HG02884 (cell line): ENCODE measurements around the gene CD276.
"Not testable (repeated sequence)": the region's sequence is repeated elsewhere in the genome, so short reads cannot be mapped to it uniquely, and the experiment has no call there.

Source experiments
- ATAC-seq: cut with Tn5 transposase; IDR thresholded peaks from one replicate; pipeline ENCODE4 v1.9.1; 2021; ENCODE audit warnings: mild to moderate bottlenecking, moderate library complexity; ENCODE audit not compliant: unreplicated experiment

The CD276 gene

DNA sequence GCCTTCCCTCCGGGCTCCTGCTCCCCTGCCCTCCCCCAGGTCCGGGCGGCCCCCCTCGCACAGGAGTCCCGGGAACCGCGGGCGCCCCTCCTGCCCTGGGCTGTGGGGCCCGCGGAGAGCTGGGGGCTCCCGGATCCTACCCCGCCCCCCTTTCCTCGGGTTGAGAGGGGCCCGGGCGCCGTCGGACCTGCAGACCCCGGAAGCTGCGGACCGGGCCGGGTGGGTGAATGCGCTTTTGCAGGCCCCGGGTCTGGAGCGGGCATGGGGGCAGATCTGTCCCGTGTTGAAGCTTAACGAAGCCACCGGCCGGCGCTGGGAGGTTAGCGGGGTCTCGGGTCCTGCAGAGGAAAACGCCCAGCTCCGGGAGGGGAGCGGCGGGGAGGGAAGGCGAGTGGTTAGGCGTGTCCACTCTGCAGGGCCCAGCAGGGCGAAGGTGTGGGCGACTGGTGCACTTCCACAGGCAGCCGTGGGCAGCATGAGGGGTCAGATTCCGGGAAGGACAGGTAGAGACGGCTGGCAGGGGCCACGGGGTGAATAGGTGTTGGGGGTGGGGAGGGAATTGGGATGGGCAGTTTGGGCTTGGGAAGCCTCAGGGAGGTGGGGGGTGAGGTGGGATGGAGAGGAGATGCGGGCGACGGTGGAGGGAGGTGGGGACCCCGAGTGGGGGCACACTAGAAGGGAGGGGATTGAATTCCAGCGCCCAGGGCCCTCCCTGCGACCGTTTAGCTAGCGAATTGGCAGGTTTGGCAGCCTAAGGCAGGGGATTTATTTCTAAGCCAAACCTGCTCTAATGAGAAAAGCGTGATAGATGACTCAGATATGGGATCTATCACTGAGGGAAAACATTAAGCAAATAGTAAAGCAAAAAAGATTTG is 635 bp downstream of the CD276 start:
- no peak for ATAC-seq

DNA sequence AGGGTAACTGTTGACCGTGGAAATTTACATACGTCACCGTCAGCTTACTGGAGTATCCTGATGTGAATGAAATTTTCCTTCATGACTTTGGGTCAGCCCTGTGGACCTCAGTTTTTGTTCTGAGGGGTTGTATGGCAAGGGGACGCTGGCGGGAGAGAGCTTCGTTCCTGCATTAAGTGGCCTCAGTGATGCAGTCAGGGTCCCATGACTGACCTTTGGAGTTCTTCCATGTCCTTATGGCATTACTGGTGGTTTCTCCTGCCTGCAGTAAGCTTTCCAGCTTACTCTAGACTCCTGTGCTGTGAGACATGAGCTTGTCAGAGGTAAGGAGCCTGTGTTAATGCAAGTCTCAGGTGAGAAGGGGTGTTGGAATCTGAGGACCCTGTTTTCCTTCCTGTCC is 1.8 kb downstream of the CD276 start:
- ATAC-seq, result no peak

DNA sequence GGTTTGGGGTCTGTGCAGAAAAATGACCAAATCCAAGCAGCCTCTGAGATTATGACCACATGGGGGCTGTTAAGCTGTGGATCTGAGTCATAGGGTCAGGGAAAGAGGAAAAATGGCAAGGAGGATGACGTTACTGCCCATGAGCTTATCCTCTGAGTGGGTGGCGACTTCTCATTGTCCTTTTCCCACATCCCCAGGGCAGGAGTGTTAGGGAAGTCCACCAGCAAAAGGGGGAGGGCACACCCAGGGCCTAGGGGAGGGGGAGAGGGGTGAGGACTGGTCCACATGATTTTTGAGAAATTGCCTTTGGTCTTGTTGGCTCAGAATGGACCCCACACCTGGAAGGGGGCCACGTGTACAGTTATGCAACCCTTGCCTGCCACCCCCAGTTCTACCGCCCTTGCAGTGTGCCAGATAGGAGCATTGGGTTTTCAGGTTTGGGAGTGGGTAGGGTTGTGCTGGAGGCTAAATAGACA is 2.6 kb downstream of the CD276 start:
- ATAC-seq, result no peak

DNA sequence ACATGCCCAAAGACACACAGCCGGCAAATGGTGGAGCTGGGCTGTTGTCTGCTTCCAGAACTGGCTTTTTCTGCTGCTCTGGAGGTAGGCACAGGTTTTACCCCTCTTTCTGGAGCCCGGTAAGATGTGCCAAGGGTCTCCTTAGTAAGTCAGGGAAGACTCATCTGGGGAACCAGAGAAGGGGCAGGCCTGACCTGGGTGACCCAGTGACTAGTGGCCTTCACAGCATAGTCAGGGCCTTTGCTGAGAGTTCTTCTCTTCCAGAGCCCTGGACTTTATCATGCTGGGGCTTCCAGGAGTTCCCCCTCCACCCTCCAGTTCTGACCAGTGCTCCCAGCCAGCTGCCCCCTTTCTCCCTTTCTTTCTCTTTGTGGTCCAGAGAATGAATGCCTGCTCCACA is 3.2 kb downstream of the CD276 start:
- ATAC-seq, result no peak

DNA sequence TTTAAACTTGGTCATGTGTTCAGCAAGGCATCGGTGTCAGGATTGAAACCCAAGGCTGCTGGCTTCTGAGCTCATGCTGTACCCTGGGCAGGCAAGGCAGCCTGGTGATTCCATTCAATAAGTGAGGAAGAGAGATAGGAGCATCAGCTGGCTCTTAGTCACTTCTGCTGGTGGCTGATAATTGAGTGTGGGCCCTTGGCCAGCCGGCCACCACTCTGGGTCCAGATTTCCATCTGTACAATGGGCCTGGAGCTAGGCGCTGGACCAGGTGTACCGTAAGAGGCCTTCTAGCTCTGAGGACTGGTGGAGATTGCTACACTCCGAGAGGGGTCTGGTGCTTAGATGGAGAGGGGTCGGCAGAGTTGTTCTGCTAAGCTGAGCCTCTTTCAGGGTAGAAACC is 4.3 kb downstream of the CD276 start:
- ATAC-seq, result no peak

DNA sequence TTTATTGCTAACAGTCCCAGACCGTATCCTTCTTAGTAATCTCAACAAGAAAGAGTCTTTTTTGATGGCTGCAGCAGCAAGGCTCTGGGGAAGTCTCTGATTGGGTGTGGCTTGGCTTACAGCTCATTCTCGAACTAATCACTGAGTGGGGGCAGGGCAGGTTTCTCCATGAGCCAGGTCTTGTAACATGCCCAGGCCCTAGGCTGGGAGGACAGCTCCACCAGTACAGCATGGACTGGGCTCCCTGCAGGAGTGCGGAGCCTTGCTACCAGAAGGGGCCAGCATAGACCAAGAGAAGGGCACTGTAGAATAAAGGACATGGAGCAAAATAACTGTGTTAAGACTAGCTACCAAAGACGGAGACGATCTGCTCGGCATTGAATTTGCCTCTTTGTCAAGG is 7.2 kb downstream of the CD276 start:
- no peak for ATAC-seq

DNA sequence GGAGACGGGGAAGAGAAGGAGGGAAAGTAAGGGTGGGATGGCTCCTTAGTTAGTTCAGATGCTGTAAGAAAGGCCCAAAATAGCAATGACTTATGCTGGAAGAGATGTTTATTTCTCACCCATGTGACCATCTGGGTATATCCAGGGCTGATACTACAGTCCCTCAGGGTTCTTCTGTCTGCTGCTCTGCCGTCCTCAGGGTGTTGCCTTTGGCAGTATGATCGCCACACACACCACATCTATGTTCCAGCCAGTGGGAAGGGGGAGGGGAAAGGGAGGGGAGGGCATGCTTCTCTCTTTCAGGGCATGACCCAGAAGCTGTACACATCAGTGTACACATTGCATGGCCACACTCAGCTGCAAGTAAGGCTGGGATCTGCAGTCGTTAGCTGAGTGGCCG is 10.2 kb downstream of the CD276 start:
- ATAC-seq, result no peak

DNA sequence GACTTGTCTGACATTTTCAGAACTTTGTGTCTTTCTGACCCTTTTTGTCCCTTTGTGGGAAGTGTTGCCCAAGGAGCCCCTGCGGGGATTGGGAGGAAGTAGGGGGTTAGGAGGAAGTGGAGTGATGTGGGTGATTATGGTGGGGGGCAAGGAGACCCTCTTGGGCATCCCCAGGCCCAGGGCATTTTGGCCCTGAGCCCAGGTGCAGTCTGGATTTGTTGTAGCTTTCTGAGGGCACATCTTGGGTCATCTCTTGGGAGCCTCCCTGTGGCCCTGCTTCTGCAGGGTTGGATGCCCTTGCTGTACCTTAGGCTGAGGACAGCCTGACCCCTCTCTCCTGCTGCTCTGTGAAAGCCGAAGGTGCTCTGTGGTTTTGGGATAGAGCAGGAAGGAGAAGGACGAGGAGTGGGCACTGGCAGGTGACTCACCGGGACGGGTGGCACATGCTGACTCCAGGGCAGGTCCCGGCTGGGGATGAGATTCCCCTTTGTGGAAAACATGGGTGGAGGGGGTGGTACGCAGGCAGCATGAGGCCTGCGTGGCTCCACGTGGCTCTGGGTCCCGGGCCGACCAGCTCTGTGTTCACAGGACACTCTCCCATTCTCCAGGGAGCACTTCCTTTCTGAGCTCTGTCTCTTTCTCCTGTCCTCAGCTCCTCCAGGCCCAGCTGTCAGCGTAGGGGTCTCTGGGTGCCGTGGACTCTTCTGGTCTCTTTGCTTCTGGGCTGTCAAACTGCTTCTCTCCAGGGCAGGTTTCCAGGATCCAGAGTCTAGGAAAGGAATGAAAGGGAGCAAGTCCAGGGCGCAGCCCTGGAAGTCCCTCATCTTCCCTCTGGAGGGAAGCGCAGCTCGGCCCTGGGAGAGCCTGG is 11.8 kb downstream of the CD276 start:
- ATAC-seq, result no peak

DNA sequence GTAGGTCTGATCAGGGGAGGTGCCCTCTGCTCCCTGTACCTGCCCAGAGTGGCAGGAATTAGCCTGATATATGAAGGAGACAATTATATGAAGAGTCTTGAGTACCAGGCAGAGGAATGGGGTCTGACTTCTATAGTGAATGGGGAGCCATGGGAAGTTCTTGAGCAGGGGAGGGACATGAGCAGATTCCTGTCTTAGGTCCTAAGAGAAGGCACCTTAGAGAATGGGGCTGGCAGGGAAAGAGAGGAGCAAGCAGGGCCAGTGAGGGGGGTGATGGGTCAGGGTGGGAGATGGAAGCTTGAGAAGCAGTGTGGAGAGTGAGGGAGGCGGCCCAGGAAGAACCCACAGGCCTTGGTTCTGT is 12.4 kb downstream of the CD276 start:
- ATAC-seq, result peak; percentile 9

DNA sequence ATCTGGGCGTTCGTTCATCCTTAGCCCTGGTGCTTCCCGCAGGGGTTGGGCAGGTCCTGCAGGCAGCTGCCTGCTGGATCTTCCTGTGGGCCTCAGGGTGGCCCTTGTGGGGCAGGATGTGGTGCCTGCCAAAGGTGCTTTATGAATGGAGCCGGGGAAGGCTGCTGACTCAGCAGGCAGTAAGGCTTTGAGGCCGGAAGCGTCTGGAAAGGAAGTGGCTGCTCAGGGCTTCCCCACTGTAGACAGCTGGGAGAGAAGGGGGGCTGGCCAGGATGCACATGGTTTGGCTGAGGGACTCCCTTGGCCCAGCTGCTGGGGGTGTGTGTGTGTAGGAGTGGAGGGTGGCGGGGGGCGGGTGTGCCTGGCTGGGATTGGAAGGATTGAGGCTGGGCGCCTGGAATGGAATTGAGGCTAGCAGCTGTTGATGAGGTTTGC is 12.9 kb downstream of the CD276 start:
- peak; percentile 77 for ATAC-seq

DNA sequence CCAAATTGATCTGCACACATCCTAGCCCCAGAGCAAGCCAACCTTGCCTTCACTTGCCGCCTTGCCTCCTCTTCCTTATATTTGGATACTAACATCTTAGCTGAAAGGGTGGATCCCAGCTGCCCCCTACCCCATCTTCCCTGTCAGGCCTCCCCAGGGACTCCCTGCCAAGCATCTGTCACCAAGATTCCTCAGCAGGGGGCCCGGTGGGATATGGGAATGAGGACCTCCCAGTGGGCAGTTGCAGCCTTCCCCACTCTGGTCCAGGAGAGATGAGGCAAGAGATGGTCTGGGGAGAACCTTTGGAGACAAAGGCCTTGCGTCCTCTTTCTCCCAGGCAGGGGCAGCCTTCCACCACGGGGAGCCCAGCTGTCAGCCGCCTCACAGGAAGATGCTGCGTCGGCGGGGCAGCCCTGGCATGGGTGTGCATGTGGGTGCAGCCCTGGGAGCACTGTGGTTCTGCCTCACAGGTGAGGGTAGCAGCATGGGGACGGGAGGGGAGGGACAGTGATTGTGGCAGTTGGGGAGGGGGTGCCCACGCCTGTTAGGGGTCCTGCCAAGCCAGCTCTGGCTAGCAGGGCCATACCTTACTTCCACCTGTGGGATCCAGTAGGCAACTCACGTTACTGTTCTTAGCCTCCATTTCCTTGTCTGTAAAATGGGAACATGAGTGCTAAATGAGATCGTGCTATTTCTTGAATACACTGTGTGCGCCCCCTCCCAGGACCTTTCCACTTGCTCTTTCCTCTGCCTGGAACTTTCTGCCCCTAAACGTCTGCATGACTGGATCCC is 15.3 kb downstream of the CD276 start:
- no peak for ATAC-seq

DNA sequence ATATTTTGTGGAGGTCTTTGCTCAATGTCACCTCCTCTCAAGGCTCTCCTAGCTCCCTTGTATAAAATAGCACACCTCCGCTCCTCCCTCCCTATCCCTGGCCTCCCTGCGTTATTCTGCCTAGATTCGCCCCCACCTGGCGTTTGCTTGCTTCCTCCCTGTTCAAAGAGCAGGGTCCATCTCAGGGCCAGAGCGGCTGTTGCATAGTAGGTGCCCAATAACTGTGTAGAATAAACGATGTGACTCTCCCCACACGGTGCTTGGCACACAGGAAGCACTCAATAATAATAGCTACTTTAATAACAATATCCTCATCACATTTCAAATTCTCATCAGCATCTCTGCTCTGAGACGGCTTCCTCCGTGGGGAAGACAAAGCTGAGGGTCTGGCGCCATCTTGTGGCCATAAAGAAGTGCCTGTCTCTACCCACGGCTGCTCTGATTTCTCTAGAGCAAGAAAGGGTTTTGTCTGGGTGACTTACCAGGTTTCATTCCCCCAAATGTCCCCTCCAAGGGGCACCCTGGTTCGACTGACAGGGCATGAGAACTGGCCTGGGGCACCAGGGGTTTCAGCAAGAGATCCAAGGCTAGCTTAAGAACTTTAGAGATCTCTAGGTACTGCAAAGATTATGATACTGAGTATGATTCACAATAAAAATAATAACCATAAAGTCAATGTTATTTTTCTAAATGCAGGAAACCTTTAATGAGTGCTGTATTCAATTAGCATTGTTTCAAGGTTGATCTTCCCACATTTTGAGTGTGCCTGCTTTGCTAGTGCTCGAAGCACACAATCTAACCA is 16.1 kb downstream of the CD276 start:
- no peak for ATAC-seq

DNA sequence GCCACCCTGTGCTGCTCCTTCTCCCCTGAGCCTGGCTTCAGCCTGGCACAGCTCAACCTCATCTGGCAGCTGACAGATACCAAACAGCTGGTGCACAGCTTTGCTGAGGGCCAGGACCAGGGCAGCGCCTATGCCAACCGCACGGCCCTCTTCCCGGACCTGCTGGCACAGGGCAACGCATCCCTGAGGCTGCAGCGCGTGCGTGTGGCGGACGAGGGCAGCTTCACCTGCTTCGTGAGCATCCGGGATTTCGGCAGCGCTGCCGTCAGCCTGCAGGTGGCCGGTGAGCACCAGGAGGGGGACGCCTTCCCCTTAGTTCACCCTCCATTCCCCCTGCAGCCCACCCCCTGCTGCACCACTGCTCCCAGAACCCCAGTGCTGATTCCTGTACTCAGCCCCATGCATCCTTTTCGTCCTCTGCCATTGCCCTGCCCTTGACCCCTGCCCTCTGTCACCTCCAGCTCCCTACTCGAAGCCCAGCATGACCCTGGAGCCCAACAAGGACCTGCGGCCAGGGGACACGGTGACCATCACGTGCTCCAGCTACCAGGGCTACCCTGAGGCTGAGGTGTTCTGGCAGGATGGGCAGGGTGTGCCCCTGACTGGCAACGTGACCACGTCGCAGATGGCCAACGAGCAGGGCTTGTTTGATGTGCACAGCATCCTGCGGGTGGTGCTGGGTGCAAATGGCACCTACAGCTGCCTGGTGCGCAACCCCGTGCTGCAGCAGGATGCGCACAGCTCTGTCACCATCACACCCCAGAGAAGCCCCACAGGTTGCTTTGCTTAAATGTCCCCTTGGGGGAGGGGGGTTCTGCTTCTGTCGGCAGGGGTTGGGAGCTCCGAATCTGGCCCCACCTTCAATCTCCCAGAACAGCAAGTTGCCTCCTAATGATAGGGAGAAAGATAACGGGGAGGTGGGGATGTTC is 18.4 kb downstream of the CD276 start:
- ATAC-seq, result not testable (repeated sequence)

DNA sequence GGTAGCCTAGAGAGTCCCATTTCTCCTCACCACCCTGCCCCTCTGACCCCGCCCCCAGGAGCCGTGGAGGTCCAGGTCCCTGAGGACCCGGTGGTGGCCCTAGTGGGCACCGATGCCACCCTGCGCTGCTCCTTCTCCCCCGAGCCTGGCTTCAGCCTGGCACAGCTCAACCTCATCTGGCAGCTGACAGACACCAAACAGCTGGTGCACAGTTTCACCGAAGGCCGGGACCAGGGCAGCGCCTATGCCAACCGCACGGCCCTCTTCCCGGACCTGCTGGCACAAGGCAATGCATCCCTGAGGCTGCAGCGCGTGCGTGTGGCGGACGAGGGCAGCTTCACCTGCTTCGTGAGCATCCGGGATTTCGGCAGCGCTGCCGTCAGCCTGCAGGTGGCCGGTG is 19.4 kb downstream of the CD276 start:
- ATAC-seq, result not testable (repeated sequence)

DNA sequence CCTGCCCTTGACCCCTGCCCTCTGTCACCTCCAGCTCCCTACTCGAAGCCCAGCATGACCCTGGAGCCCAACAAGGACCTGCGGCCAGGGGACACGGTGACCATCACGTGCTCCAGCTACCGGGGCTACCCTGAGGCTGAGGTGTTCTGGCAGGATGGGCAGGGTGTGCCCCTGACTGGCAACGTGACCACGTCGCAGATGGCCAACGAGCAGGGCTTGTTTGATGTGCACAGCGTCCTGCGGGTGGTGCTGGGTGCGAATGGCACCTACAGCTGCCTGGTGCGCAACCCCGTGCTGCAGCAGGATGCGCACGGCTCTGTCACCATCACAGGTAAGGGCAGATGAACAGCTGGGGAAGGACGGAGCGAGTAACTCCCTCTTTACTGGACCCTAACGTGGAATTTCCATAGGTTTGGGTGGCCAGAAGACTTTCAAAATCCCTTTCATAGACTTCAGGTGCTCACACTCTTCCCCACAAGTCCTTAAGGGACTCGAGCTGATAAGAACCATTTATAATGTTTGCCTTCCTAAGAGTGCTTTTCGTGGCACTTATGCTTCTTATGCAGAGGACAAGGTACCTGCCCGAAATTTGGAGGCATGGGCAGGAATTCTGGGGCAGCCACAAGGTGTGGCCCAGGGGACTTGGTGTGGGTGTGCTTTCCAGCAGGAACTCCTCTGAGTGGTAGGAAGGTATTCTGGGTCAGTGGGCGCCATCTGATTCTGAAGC is 20.1 kb downstream of the CD276 start:
- not testable (repeated sequence) for ATAC-seq

DNA sequence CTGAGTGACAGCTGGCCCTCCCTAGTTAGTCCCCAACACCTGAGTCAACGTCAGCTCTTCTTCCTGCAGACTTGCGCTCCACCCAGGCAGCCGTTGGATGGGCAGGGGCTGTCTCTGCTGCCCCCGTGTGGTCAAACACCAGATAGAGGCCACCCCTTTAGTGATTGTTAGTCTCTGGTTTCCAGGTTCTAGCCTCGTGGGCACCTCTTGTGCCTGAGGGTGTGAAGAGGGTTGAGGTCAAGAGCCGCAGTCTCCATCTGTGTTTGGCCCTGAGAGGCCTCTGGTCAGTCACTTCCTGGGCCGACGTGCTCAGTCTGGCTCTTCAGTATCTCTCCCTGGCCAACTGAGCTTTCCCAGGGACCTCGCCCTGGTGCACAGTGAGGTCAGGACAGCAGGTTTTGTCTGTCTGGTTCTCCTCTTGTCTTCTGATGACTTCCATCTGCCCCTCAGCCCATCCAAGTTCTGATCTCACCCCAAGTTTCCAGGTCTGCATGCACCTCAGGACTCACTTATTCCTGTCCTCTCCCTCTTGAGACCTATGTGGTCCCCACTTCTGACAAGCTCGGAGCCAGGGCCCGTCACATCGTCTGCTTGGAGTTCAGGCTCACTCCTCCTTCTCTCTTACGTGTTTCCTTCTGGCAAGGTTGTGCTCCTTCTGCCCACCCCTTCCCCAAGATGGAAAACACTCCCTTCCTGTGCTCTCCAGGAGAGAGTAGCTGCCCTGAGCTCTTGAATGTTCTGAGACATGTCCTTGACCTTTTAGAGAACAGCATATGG is 20.9 kb downstream of the CD276 start:
- no peak for ATAC-seq

DNA sequence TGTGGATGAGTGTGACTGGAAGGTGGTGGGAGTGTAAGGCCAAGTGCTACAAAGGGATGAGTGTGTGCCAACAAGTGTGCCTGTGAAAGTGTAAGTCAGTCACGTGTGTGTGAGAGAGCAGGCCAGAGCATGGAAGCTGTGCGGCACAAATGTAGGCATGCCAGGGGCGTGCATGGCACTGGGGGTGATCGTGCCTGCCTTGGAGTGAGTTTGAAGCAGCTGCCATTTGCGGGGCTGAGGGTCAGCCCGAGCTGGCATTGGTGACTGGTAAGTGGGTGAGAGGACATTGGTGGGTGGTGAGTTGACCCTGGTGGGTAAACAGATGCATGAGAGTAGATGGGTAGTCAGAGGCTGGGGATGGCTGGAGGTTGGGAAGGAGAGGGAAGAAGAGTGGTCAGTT is 24.5 kb downstream of the CD276 start:
- no peak for ATAC-seq

DNA sequence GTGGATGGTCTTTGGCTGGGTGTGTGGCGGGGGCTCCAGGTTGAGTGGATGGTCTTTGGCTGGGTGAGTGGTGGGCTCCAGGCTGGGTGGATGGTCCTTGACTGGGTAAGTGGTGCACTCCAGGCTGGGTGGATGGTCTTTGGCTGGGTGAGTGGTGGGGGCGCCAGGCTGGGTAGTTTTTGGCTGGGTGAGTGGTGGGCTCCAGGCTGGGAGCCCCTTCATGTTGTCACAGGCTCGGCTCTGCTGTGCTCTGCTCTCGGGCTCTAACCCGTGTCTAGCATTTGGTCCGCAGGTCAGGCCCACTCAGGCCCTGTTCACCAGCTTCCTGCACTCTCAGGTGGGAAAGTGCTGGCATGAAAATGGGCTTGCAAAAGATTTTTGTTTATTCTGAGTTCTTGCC is 25.1 kb downstream of the CD276 start:
- no peak for ATAC-seq
